Thyroid gland (tissue), 4 donors: Measurements from ENCODE around the gene EIF4E3. TPM values are rescaled to one million over a fixed set of nuclear protein-coding genes. Genes with fewer than 3 reads are reported as not detected.

Experiments
- DNase-seq, 2 donors: peaks; one replicate each; pipeline ENCODE4 v3.0.0-alpha.2; 2019
- H3K27ac ChIP-seq, 3 donors: fragments of 200-600 bp; sonication (generic); 1 replicate in 2 of 3; 2 replicates in 1 of 3; pipeline ENCODE4 v1.5.1; 2016 to 2019; ENCODE audit warnings: mild to moderate bottlenecking in 1 of 3, moderate library complexity in 1 of 3
- H3K27me3 ChIP-seq: fragments of 200-600 bp; sonication (generic); one replicate; pipeline ENCODE4 v1.5.1; 2019
- H3K36me3 ChIP-seq, 2 donors: fragments of 200-600 bp; sonication (generic); one replicate each; pipeline ENCODE4 v1.5.1; 2016 to 2019
- H3K4me1 ChIP-seq, 2 donors: fragments of 200-600 bp; sonication (generic); one replicate each; pipeline ENCODE4 v1.5.1; 2017 to 2019
- H3K4me3 ChIP-seq, 3 donors: fragments of 200-600 bp; sonication (generic); replicated peaks in 1 of 3; 1 replicate in 2 of 3; 2 replicates in 1 of 3; pipeline ENCODE4 v1.5.1; 2016; ENCODE audit warnings: mild to moderate bottlenecking in 1 of 3
- H3K9me3 ChIP-seq: fragments of 200-600 bp; sonication (generic); one replicate; pipeline ENCODE4 v1.5.1; 2017
- POLR2A ChIP-seq, 2 donors: fragments of 450-650 bp; IDR thresholded peaks; one replicate each; pipeline ENCODE4 v1.6.1; 2017; ENCODE audit warnings: antibody characterized with exemption in 2 of 2, mild to moderate bottlenecking in 2 of 2, moderate library complexity in 1 of 2
- WGBS, 2 donors: methylation state at CpG; one replicate each; pipeline ENCODE4 v1.1.5; 2017; 5-methylcytosine and 5-hydroxymethylcytosine counted together
- intact Hi-C: fragments of 100-400 bp; cut with DNase I; formaldehyde crosslinking; loops from one replicate; pipeline ENCODE4 v1.15.1; 2023
- total RNA-seq, 4 donors: library from RNA; depleted of rRNA; stranded (reverse); fragments of >200 nt; gene quantifications; one replicate each; pipeline ENCODE4 v1.2.3, GENCODE V29; 2016
- TF ChIP-seq, protein P1 (sequence below), 6 experiments: fragments of 200-600 bp in 3 of 6; fragments of 450-650 bp in 3 of 6; sonication (generic) in 3 of 6; IDR thresholded peaks; one replicate each; pipeline ENCODE4 v1.5.1; 2016 to 2019; ENCODE audit warnings: antibody characterized with exemption in 6 of 6, mild to moderate bottlenecking in 2 of 6, inconsistent platforms in 1 of 6, moderate library complexity in 1 of 6

EIF4E3 gene
- total RNA-seq, 4 donors from 2014 or later = 18.4 to 26.6 (median 26.0) TPM

GRCh38 chr3:71662568-71662967, 62.6 kb downstream of the EIF4E3 start:
- Histone ChIP-seq H3K27me3 (no peaks in the 10 kb centered on the region), H3K36me3 (no peaks in the 10 kb centered on the region), H3K4me1 (peaks cover 4 to 11% of the 10 kb centered on the region in 2 donors), H3K27ac (no peak overlapping the region), H3K9me3 (no peaks in the 10 kb centered on the region), H3K4me3 (no peak overlapping the region)
- intact Hi-C loops = no loop called here
- TF ChIP-seq, protein P1, sequence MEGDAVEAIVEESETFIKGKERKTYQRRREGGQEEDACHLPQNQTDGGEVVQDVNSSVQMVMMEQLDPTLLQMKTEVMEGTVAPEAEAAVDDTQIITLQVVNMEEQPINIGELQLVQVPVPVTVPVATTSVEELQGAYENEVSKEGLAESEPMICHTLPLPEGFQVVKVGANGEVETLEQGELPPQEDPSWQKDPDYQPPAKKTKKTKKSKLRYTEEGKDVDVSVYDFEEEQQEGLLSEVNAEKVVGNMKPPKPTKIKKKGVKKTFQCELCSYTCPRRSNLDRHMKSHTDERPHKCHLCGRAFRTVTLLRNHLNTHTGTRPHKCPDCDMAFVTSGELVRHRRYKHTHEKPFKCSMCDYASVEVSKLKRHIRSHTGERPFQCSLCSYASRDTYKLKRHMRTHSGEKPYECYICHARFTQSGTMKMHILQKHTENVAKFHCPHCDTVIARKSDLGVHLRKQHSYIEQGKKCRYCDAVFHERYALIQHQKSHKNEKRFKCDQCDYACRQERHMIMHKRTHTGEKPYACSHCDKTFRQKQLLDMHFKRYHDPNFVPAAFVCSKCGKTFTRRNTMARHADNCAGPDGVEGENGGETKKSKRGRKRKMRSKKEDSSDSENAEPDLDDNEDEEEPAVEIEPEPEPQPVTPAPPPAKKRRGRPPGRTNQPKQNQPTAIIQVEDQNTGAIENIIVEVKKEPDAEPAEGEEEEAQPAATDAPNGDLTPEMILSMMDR (IDR thresholded peaks at IDR 0.05) = no peak
- no peak for TF ChIP-seq POLR2A (IDR thresholded peaks at IDR 0.05)
- 60 to 77% methylated on average over 3 of the region's 3 CpGs for WGBS, 2 donors
- no peak for DNase-seq

- TF ChIP-seq, protein P1 (IDR thresholded peaks at IDR 0.05) = no peak
- TF ChIP-seq POLR2A (IDR thresholded peaks at IDR 0.05) = no peak
- DNase-seq = no peak
- intact Hi-C loops = no loop called here
- H3K4me1 ChIP-seq = peaks cover 6 to 16% of the 10 kb centered on the region in 2 donors
- H3K4me3 ChIP-seq = no peak overlapping the region
- no peaks in the 10 kb centered on the region for H3K9me3 ChIP-seq
- H3K27ac ChIP-seq = no peak overlapping the region
- H3K36me3 ChIP-seq = no peaks in the 10 kb centered on the region
- 90 to 94% methylated on average over 3 of the region's 3 CpGs for WGBS, 2 donors
- no peaks in the 10 kb centered on the region for H3K27me3 ChIP-seq
These were observed 63.1 kb downstream of the EIF4E3 start for GRCh38 chr3:71662056-71662455.

GRCh38 chr3:71659864-71660591, 65.2 kb downstream of the EIF4E3 start:
- Histone ChIP-seq H3K4me3 (no peak overlapping the region), H3K36me3 (no peaks in the 10 kb centered on the region), H3K27ac (no peak overlapping the region), H3K9me3 (no peaks in the 10 kb centered on the region), H3K4me1 (peaks cover 6 to 18% of the 10 kb centered on the region in 2 donors), H3K27me3 (no peaks in the 10 kb centered on the region)
- WGBS, 2 donors = 75 to 77% methylated on average over 9 of the region's 9 CpGs
- TF ChIP-seq, protein P1 (IDR thresholded peaks at IDR 0.05) = no peak
- no peak for TF ChIP-seq POLR2A (IDR thresholded peaks at IDR 0.05)
- DNase-seq = no peak
- intact Hi-C loops = no loop called here

DNA sequence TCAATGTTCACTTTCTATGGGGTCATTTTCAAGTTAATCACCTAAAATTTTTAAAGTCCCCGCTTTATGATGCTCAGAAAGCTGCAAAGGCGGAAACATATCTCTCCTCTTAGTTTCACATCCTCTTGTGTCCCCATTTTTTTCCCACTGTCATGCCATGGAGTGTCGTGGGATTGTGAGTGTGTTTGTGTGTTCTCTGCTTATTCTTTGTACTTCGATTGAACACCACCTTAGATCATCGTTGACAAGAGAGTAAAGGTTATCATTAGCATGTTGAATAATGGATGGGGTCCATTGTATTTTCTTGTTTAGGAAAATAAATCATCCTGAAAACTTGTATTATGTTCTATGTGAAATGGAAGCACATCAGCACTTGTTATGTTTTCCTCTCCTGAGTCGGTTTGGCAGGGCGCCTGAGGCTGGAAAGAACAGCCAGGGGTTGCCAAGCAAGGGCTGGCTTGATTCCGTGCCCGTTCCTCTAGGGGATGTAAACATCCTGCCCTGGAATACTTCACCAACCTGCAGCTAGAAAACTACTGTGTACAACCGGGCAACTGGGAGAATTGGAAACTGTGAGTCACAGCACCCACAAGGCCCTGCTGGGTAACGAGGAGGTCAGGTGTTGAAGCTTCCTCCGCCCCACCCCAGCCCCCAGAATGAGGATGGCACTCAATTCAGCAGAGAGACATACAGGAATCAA, 67.2 kb downstream of the EIF4E3 start:
- WGBS, 2 donors = 38 to 45% methylated on average over 12 of the region's 12 CpGs
- intact Hi-C loops = no loop called here
- no peaks in the 10 kb centered on the region for H3K9me3 ChIP-seq
- no peaks in the 10 kb centered on the region for H3K27me3 ChIP-seq
- H3K4me1 ChIP-seq = peaks cover 6 to 18% of the 10 kb centered on the region in 2 donors
- peak overlapping the region; percentile 40 to 50 (median 50) for H3K27ac ChIP-seq
- no peak for TF ChIP-seq POLR2A (IDR thresholded peaks at IDR 0.05)
- TF ChIP-seq, protein P1 (IDR thresholded peaks at IDR 0.05) = no peak
- peak; percentile 93 to 97 for DNase-seq
- H3K4me3 ChIP-seq = no peak overlapping the region
- H3K36me3 ChIP-seq = no peaks in the 10 kb centered on the region

DNA sequence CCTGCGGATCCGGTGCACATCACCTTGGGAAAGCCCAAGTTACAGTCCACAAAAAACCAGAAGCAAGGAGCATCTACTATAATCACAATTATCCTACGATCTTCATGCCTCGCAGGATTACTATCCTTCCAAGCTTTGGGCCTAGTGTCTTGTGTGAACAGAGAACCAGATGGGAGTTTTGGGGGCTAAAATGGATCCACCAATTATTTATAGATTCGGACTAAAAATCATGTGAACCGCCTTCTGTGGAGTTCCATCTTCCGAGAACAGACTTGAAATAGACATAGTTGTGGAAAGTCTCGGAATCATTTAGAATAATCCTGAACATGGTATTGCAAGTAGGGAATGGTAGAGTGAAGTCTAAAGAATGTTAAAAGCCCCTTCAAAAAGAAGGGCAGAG, 70.1 kb downstream of the EIF4E3 start:
- no peaks in the 10 kb centered on the region for H3K27me3 ChIP-seq
- peaks cover 6 to 22% of the 10 kb centered on the region in 2 donors for H3K4me1 ChIP-seq
- no peaks in the 10 kb centered on the region for H3K36me3 ChIP-seq
- no peak overlapping the region for H3K27ac ChIP-seq
- no peak overlapping the region for H3K4me3 ChIP-seq
- no peak for DNase-seq
- no peaks in the 10 kb centered on the region for H3K9me3 ChIP-seq
- TF ChIP-seq, protein P1 (IDR thresholded peaks at IDR 0.05) = no peak
- TF ChIP-seq POLR2A (IDR thresholded peaks at IDR 0.05) = no peak
- WGBS, 2 donors = 95 to 98% methylated on average over 8 of the region's 8 CpGs
- intact Hi-C loops = no loop called here
